Endothelial cell of umbilical vein (primary cell): ENCODE data around the gene SERPINE3.

ENCODE experiments used
- CTCF ChIP-seq, 2 donors: IDR thresholded peaks; 1 replicate in 1 of 2; 2 replicates in 1 of 2; pipeline ENCODE4 v1.5.1; 2011; ENCODE audit warnings: low read length in 2 of 2, mild to moderate bottlenecking in 2 of 2, moderate library complexity in 2 of 2, control low read depth in 1 of 2, inconsistent platforms in 1 of 2, low read depth in 1 of 2; ENCODE audit not compliant: insufficient read depth in 1 of 2; ENCODE audit errors: extremely low read depth in 1 of 2
- POLR2A ChIP-seq: IDR thresholded peaks from 2 replicates; pipeline ENCODE4 v1.6.1; 2012; ENCODE audit warnings: low read depth, mild to moderate bottlenecking, control low read depth, low read length
- POLR2AphosphoS5 ChIP-seq: IDR thresholded peaks from 2 replicates; pipeline ENCODE4 v1.6.1; 2012; ENCODE audit warnings: low read depth, mild to moderate bottlenecking, control low read depth, low read length, moderate library complexity; ENCODE audit not compliant: insufficient read depth

GRCh38 chr13:51371768-51372399 is 32.4 kb downstream of the SERPINE3 start:
- TF ChIP-seq POLR2AphosphoS5: no peak
- TF ChIP-seq POLR2A: no peak
- TF ChIP-seq CTCF (IDR thresholded peaks at IDR 0.05; ENCODE audit: extremely low read depth in 1 of 2, insufficient read depth in 1 of 2, low read depth in 1 of 2, low read length in 2 of 2): no peak
